HL-60 (cell line): Measurements from ENCODE around the gene COA4.

Source experiments
- GABPA ChIP-seq: IDR thresholded peaks from 2 replicates; pipeline ENCODE4 v1.6.1; 2012; ENCODE audit warnings: low read depth
- TF ChIP-seq, protein P1 (sequence below): IDR thresholded peaks from one replicate; pipeline ENCODE4 v1.5.1; 2011; ENCODE audit warnings: low read length, control low read depth, inconsistent platforms; ENCODE audit not compliant: insufficient read depth

GRCh38 chr11:73870261-73870660 is 6.4 kb downstream of the COA4 start:
- TF ChIP-seq, protein P1, sequence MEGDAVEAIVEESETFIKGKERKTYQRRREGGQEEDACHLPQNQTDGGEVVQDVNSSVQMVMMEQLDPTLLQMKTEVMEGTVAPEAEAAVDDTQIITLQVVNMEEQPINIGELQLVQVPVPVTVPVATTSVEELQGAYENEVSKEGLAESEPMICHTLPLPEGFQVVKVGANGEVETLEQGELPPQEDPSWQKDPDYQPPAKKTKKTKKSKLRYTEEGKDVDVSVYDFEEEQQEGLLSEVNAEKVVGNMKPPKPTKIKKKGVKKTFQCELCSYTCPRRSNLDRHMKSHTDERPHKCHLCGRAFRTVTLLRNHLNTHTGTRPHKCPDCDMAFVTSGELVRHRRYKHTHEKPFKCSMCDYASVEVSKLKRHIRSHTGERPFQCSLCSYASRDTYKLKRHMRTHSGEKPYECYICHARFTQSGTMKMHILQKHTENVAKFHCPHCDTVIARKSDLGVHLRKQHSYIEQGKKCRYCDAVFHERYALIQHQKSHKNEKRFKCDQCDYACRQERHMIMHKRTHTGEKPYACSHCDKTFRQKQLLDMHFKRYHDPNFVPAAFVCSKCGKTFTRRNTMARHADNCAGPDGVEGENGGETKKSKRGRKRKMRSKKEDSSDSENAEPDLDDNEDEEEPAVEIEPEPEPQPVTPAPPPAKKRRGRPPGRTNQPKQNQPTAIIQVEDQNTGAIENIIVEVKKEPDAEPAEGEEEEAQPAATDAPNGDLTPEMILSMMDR, result no peak
- no peak for TF ChIP-seq GABPA
